Tibial nerve (tissue), 4 donors: Measurements from ENCODE around the gene MPZL1. TPM values are rescaled to one million over a fixed set of nuclear protein-coding genes. Genes with fewer than 3 reads are reported as not detected.
"Not testable (repeated sequence)": the region's sequence is repeated elsewhere in the genome, so short reads cannot be mapped to it uniquely, and the experiment has no call there.

Experiments used
- DNase-seq, 2 donors: peaks; one replicate each; pipeline ENCODE4 v3.0.0-alpha.2; 2019; ENCODE audit warnings: low spot score in 2 of 2
- H3K27ac ChIP-seq, 4 donors: fragments of 200-600 bp; sonication (generic) in 3 of 4; one replicate each; pipeline ENCODE4 v1.5.1; 2017 to 2019; ENCODE audit warnings: mild to moderate bottlenecking in 1 of 4
- H3K27me3 ChIP-seq, 2 donors: fragments of 200-600 bp; sonication (generic) in 1 of 2; one replicate each; pipeline versions ENCODE4 v1.5.1 to v1.6.0; 2017 to 2019
- H3K36me3 ChIP-seq, 3 donors: fragments of 200-600 bp; sonication (generic); one replicate each; pipeline ENCODE4 v1.5.1; 2018 to 2019
- H3K4me1 ChIP-seq, 4 donors: fragments of 200-600 bp; sonication (generic) in 3 of 4; one replicate each; pipeline ENCODE4 v1.5.1; 2017 to 2019
- H3K4me3 ChIP-seq, 4 donors: fragments of 200-600 bp; sonication (generic) in 3 of 4; one replicate each; pipeline ENCODE4 v1.5.1; 2017 to 2019; ENCODE audit warnings: mild to moderate bottlenecking in 1 of 4, moderate library complexity in 1 of 4
- H3K9me3 ChIP-seq, 4 donors: fragments of 200-600 bp; sonication (generic) in 3 of 4; one replicate each; pipeline ENCODE4 v1.5.1; 2017 to 2019
- CTCF ChIP-seq, 5 experiments: fragments of 200-600 bp in 3 of 5; fragments of 450-650 bp in 2 of 5; sonication (generic) in 3 of 5; IDR thresholded peaks; one replicate each; pipeline ENCODE4 v1.5.1; 2016 to 2019; ENCODE audit warnings: antibody characterized with exemption in 5 of 5, mild to moderate bottlenecking in 3 of 5, moderate library complexity in 2 of 5
- EP300 ChIP-seq, 2 donors: sonication (generic); formaldehyde crosslinking; IDR thresholded peaks; one replicate each; pipeline ENCODE4 v1.6.1; 2017; ENCODE audit warnings: antibody characterized with exemption in 2 of 2, mild to moderate bottlenecking in 1 of 2
- POLR2A ChIP-seq, 2 donors: fragments of 450-650 bp; IDR thresholded peaks; one replicate each; pipeline ENCODE4 v1.6.1; 2017; ENCODE audit warnings: antibody characterized with exemption in 2 of 2, mild to moderate bottlenecking in 2 of 2, moderate library complexity in 2 of 2
- WGBS, 2 donors: methylation state at CpG; one replicate each; pipeline ENCODE4 v1.1.5; 2018; 5-methylcytosine and 5-hydroxymethylcytosine counted together
- total RNA-seq, 4 donors: library from RNA; depleted of rRNA; stranded (reverse); fragments of >200 nt; gene quantifications; one replicate each; pipeline ENCODE4 v1.1.0, GENCODE V29; 2016

MPZL1 gene
- total RNA-seq, 4 donors from 2014 or later = 50.1 to 76.0 (median 71.7) TPM

GRCh38 chr1:167800251-167800650 lies 78.5 kb downstream of the MPZL1 start:
- Histone ChIP-seq H3K27ac (no peak overlapping the region), H3K4me1 (peaks cover 0 to 40% (median 5%) of the 10 kb centered on the region in 4 donors), H3K27me3 (no peaks in the 10 kb centered on the region), H3K36me3 (no peaks in the 10 kb centered on the region), H3K9me3 (no peaks in the 10 kb centered on the region), H3K4me3 (no peak overlapping the region)
- no peak for DNase-seq
- 45 to 60% methylated on average over 3 of the region's 3 CpGs for WGBS, 2 donors
- no peak for TF ChIP-seq POLR2A (IDR thresholded peaks at IDR 0.05)
- no peak for TF ChIP-seq CTCF (IDR thresholded peaks at IDR 0.05)
- no peak for TF ChIP-seq EP300 (IDR thresholded peaks at IDR 0.05)

- TF ChIP-seq POLR2A (IDR thresholded peaks at IDR 0.05) (no peak), EP300 (IDR thresholded peaks at IDR 0.05) (no peak), CTCF (IDR thresholded peaks at IDR 0.05) (no peak)
- Histone ChIP-seq H3K4me1 (peaks cover 0 to 22% (median 5%) of the 10 kb centered on the region in 4 donors), H3K4me3 (no peak overlapping the region), H3K36me3 (no peaks in the 10 kb centered on the region), H3K27ac (no peak overlapping the region), H3K27me3 (no peaks in the 10 kb centered on the region), H3K9me3 (no peaks in the 10 kb centered on the region)
- no peak for DNase-seq
- WGBS, 2 donors = 94 to 97% methylated on average over 4 of the region's 4 CpGs
These were observed 80.5 kb downstream of the MPZL1 start for GRCh38 chr1:167802235-167802634.

GRCh38 chr1:167803358-167804207 lies 81.8 kb downstream of the MPZL1 start:
- Histone ChIP-seq H3K27ac (no peak overlapping the region), H3K36me3 (no peaks in the 10 kb centered on the region), H3K9me3 (no peaks in the 10 kb centered on the region), H3K4me1 (peaks cover 0 to 8% (median 0%) of the 10 kb centered on the region in 4 donors), H3K27me3 (no peaks in the 10 kb centered on the region), H3K4me3 (no peak overlapping the region)
- DNase-seq = peak; percentile 85 to 95
- 20 to 26% methylated on average over 10 to 12 of the region's 12 CpGs for WGBS, 2 donors
- TF ChIP-seq POLR2A (IDR thresholded peaks at IDR 0.05) (no peak), EP300 (IDR thresholded peaks at IDR 0.05) (peak in 1 of 2 donors; percentile 78), CTCF (IDR thresholded peaks at IDR 0.05) (peak; percentile 77 to 91 (median 89))

- H3K27me3 ChIP-seq = no peaks in the 10 kb centered on the region
- H3K9me3 ChIP-seq = no peaks in the 10 kb centered on the region
- H3K4me1 ChIP-seq = peaks cover 0 to 7% (median 0%) of the 10 kb centered on the region in 4 donors
- no peaks in the 10 kb centered on the region for H3K36me3 ChIP-seq
- H3K4me3 ChIP-seq = no peak overlapping the region
- no peak for DNase-seq
- H3K27ac ChIP-seq = no peak overlapping the region
- WGBS, 2 donors = 66 to 70% methylated on average over 4 of the region's 4 CpGs
- TF ChIP-seq POLR2A (IDR thresholded peaks at IDR 0.05) = no peak
- TF ChIP-seq CTCF (IDR thresholded peaks at IDR 0.05) = no peak
These were observed 83.3 kb downstream of the MPZL1 start for GRCh38 chr1:167805041-167805556.

GRCh38 chr1:167806235-167806634 lies 84.5 kb downstream of the MPZL1 start:
- not testable (repeated sequence) for H3K27me3 ChIP-seq, H3K4me1 ChIP-seq, H3K27ac ChIP-seq, H3K4me3 ChIP-seq, H3K36me3 ChIP-seq, DNase-seq, H3K9me3 ChIP-seq
- WGBS, 2 donors = 94 to 99% methylated on average over 14 to 15 of the region's 23 CpGs

GRCh38 chr1:167806676-167807075 lies 84.9 kb downstream of the MPZL1 start:
- not testable (repeated sequence) for H3K36me3 ChIP-seq, DNase-seq
- 96 to 99% methylated on average over 11 to 12 of the region's 12 CpGs for WGBS, 2 donors

More at GRCh38 chr1:167806676-167807075, 84.9 kb downstream of the MPZL1 start:
- H3K4me3 ChIP-seq, H3K27ac ChIP-seq, H3K9me3 ChIP-seq, H3K4me1 ChIP-seq, H3K27me3 ChIP-seq: not testable (repeated sequence)
